SK-N-SH (cell line): ENCODE results near the gene HOXB2. TPM values are rescaled to one million over a fixed set of nuclear protein-coding genes. Genes with fewer than 3 reads are reported as not detected.

Experiments
- CTCF ChIA-PET: fragments of 300-600, 350-600 bp; formaldehyde crosslinking; extraction: SDS; loops from one replicate; lab custom pipeline; 2021; lab: Yijun Ruan, JAX
- POLR2A ChIA-PET: fragments of 350-600 bp; sonication (Branson Sonifier 250); formaldehyde crosslinking; extraction: SDS; loops from one replicate; lab custom pipeline; 2020; ENCODE audit warnings: antibody characterized with exemption, inconsistent platforms; lab: Yijun Ruan, JAX
- DNase-seq: peaks from one replicate; pipeline ENCODE4 v3.0.0; 2012
- H2AFZ ChIP-seq: fragments of 200-600 bp; sonication (generic); 2 replicates; pipeline ENCODE4 v1.8.1; 2016; ENCODE audit warnings: antibody characterized with exemption, mild to moderate bottlenecking, low read depth
- H3F3A ChIP-seq: fragments of 200-600 bp; sonication (generic); replicated peaks from 2 replicates; pipeline ENCODE3; 2016; ENCODE audit warnings: antibody characterized with exemption, mild to moderate bottlenecking; ENCODE audit not compliant: insufficient read depth
- H3K27ac ChIP-seq, 2 experiments: fragments of 200-500 bp in 1 of 2; fragments of 200-600 bp in 1 of 2; sonication (Bioruptor generic) in 1 of 2; sonication (generic), shearing (Covaris generic) in 1 of 2; 2 replicates each; pipeline versions ENCODE4 v1.5.1 to v1.6.1; 2014 to 2016; ENCODE audit warnings: low read depth in 2 of 2, inconsistent platforms in 1 of 2, low read length in 1 of 2, mild to moderate bottlenecking in 1 of 2, mixed read lengths in 1 of 2
- H3K27me3 ChIP-seq: fragments of 200-600 bp; sonication (generic), shearing (Covaris generic); 2 replicates; pipeline ENCODE4 v1.6.1; 2016; ENCODE audit warnings: mixed run types; ENCODE audit not compliant: insufficient read depth
- H3K36me3 ChIP-seq, 2 experiments: fragments of 200-500 bp in 1 of 2; fragments of 200-600 bp in 1 of 2; sonication (Bioruptor generic) in 1 of 2; sonication (generic) in 1 of 2; replicated peaks in 1 of 2; 2 replicates each; pipeline versions ENCODE3 to v1.5.1; 2014 to 2016; ENCODE audit warnings: low read length in 1 of 2, mild to moderate bottlenecking in 1 of 2; ENCODE audit not compliant: insufficient read depth in 2 of 2, control insufficient read depth in 1 of 2
- H3K4me1 ChIP-seq, 2 experiments: fragments of 200-500 bp in 1 of 2; fragments of 200-600 bp in 1 of 2; sonication (Bioruptor generic) in 1 of 2; sonication (generic), shearing (Covaris generic) in 1 of 2; 2 replicates each; pipeline versions ENCODE4 v1.5.1 to v1.6.1; 2014 to 2016; ENCODE audit warnings: low read depth in 1 of 2, low read length in 1 of 2, mixed run types in 1 of 2; ENCODE audit not compliant: insufficient read depth in 2 of 2, control insufficient read depth in 1 of 2
- H3K4me2 ChIP-seq: fragments of 200-600 bp; sonication (generic), shearing (Covaris generic); 2 replicates; pipeline ENCODE4 v1.6.1; 2017; ENCODE audit warnings: mixed run types
- H3K4me3 ChIP-seq, 2 experiments: fragments of 200-500 bp in 1 of 2; fragments of 200-600 bp in 1 of 2; sonication (Bioruptor generic) in 1 of 2; sonication (generic), shearing (Covaris generic) in 1 of 2; 2 replicates each; pipeline versions ENCODE4 v1.5.1 to v1.8.1; 2014 to 2016; ENCODE audit warnings: low read depth in 2 of 2, inconsistent platforms in 1 of 2, low read length in 1 of 2, mild to moderate bottlenecking in 1 of 2, mixed read lengths in 1 of 2, moderate library complexity in 1 of 2
- H3K79me2 ChIP-seq: fragments of 200-600 bp; sonication (generic); 2 replicates; pipeline ENCODE4 v1.8.1; 2017; ENCODE audit warnings: mild to moderate bottlenecking; ENCODE audit not compliant: insufficient read depth
- H3K9ac ChIP-seq: fragments of 200-600 bp; sonication (generic); 2 replicates; pipeline ENCODE4 v1.6.1; 2017; ENCODE audit warnings: mixed run types
- H3K9me2 ChIP-seq: fragments of 200-600 bp; sonication (generic); 2 replicates; pipeline ENCODE4 v1.6.1; 2017; ENCODE audit warnings: mixed run types
- H3K9me3 ChIP-seq: fragments of 200-600 bp; sonication (generic); 2 replicates; pipeline ENCODE4 v1.6.1; 2017; ENCODE audit warnings: mixed run types, mild to moderate bottlenecking, moderate library complexity
- H4K20me1 ChIP-seq: fragments of 200-600 bp; sonication (generic); 2 replicates; pipeline ENCODE4 v1.6.1; 2017; ENCODE audit warnings: mild to moderate bottlenecking, mixed run types; ENCODE audit not compliant: insufficient read depth
- CTCF ChIP-seq: fragments of 200-600 bp; sonication (generic); IDR thresholded peaks from 2 replicates; pipeline ENCODE4 v1.6.1; 2017; ENCODE audit warnings: antibody characterized with exemption, mild to moderate bottlenecking, moderate library complexity
- FOSL2 ChIP-seq: IDR thresholded peaks from 2 replicates; pipeline ENCODE4 v1.4.0; 2012; ENCODE audit warnings: low read depth, mild to moderate bottlenecking, moderate library complexity, borderline replicate concordance
- FOXJ3 ChIP-seq: sonication (generic); formaldehyde crosslinking; IDR thresholded peaks from 2 replicates; pipeline ENCODE4 v1.5.1; 2020; ENCODE audit warnings: mild to moderate bottlenecking, missing genetic modification reagents
- GABPA ChIP-seq: IDR thresholded peaks from 2 replicates; pipeline ENCODE4 v1.4.0; 2012; ENCODE audit warnings: low read depth, mild to moderate bottlenecking
- JUND ChIP-seq: IDR thresholded peaks from 2 replicates; pipeline ENCODE4 v1.4.0; 2012
- MEF2A ChIP-seq: IDR thresholded peaks from 2 replicates; pipeline ENCODE4 v1.4.0; 2012; ENCODE audit warnings: low read depth, borderline replicate concordance
- MXI1 ChIP-seq: IDR thresholded peaks from 2 replicates; pipeline ENCODE4 v1.6.1; 2012; ENCODE audit warnings: mild to moderate bottlenecking, low read depth, low read length, improper control_type of control experiment
- NFIC ChIP-seq: IDR thresholded peaks from 2 replicates; pipeline ENCODE4 v1.4.0; 2012; ENCODE audit warnings: borderline replicate concordance
- PBX3 ChIP-seq: IDR thresholded peaks from 2 replicates; pipeline ENCODE4; 2012
- REST ChIP-seq: IDR thresholded peaks from 2 replicates; pipeline ENCODE4 v1.6.1; 2012; ENCODE audit warnings: mild to moderate bottlenecking, low read depth, low read length, moderate library complexity
- RFX5 ChIP-seq: IDR thresholded peaks from 2 replicates; pipeline ENCODE4 v1.6.1; 2012; ENCODE audit warnings: mild to moderate bottlenecking, improper control_type of control experiment, low read length
- TCF12 ChIP-seq: IDR thresholded peaks from 2 replicates; pipeline ENCODE4 v1.4.0; 2012
- TEAD4 ChIP-seq: IDR thresholded peaks from 2 replicates; pipeline ENCODE4 v1.4.0; 2012; ENCODE audit warnings: mild to moderate bottlenecking, borderline replicate concordance; ENCODE audit not compliant: insufficient read depth
- USF2 ChIP-seq: fragments of 150-350 bp; IDR thresholded peaks from 2 replicates; pipeline ENCODE4 v1.6.1; 2017; ENCODE audit warnings: antibody characterized with exemption, low read length, low read depth, borderline replicate concordance
- WGBS: methylation state at CpG from one replicate; pipeline ENCODE4 v1.1.6; 2017; ENCODE audit warnings: low lambda C conversion rate; 5-methylcytosine and 5-hydroxymethylcytosine counted together
- polyA plus RNA-seq, 3 experiments: library from polyadenylated mRNA; depleted of rRNA; stranded (reverse); fragments of >200 nt; gene quantifications; 2 replicates each; pipeline ENCODE4 v1.2.3, GENCODE V29; 2012

HOXB2 gene
- polyA plus RNA-seq, 1 of the 3 experiments (the other 2 are of a cell fraction) = 1.9 TPM

- no peak for DNase-seq
- H3K9ac ChIP-seq = no peak overlapping the region
- H3K4me3 ChIP-seq = no peak overlapping the region
- no peaks in the 10 kb centered on the region for H3K36me3 ChIP-seq
- H2AFZ ChIP-seq = no peak overlapping the region
- peaks cover 97% of the 10 kb centered on the region for H3K27me3 ChIP-seq
- 0 out of 2 replicates have a peak, but pooled peaks cover 6% of the 10 kb centered on the region for H4K20me1 ChIP-seq
- TF ChIP-seq RFX5 (no peak), GABPA (no peak), FOXJ3 (CRISPR knock-in tag) (no peak), JUND (no peak), REST (no peak), USF2 (no peak), TEAD4 (no peak), TCF12 (no peak), NFIC (no peak), FOSL2 (no peak), MXI1 (no peak), PBX3 (no peak), MEF2A (no peak), CTCF (no peak)
- no peaks in the 10 kb centered on the region for H3K4me1 ChIP-seq
- H3F3A ChIP-seq = no peaks in the 10 kb centered on the region
- ChIA-PET CTCF (interaction anchor here (1.1 to 1.5 kb wide), 5 partner anchors 12 to 218 kb away, joined by 3 to 4 read pairs (median 3); no protein-coding TSS in a partner anchor), POLR2A (no interaction called here)
- no peak overlapping the region for H3K27ac ChIP-seq
- no peaks in the 10 kb centered on the region for H3K9me3 ChIP-seq
- 22% methylated on average over 33 of the region's 33 CpGs for WGBS
- no peaks in the 10 kb centered on the region for H3K79me2 ChIP-seq
- no peaks in the 10 kb centered on the region for H3K9me2 ChIP-seq
- H3K4me2 ChIP-seq = no peak overlapping the region
Observed at GRCh38 chr17:48568499-48569239, 23.8 kb upstream of the HOXB2 start.
